Endothelial cell of umbilical vein (primary cell): ENCODE results near the gene CDYL. TPM values are rescaled to one million over a fixed set of nuclear protein-coding genes. Genes with fewer than 3 reads are reported as not detected.

ENCODE experiments used
- BruUV-seq: library from RNA; stranded (reverse); fragments of 400-500 nt; replicated peaks from 2 replicates; lab custom pipeline; 2021; lab: Mats Ljungman, UMichigan
- CTCF ChIA-PET: fragments of 300-600, 350-600 bp; sonication (Branson Sonifier 250); formaldehyde crosslinking; loops from one replicate; lab custom pipeline; 2021; ENCODE audit warnings: antibody characterized with exemption, inconsistent platforms; lab: Charles Lee
- POLR2A ChIA-PET: fragments of 300-600, 350-600 bp; sonication (Branson Sonifier 250); formaldehyde crosslinking; loops from one replicate; lab custom pipeline; 2021; ENCODE audit warnings: antibody characterized with exemption, inconsistent platforms; lab: Charles Lee
- DNase-seq: peaks from one replicate; pipeline ENCODE4 v3.0.0-alpha.2; 2011; ENCODE audit warnings: low read depth, low spot score
- FAIRE-seq: peaks from 2 replicates; lab custom pipeline; 2011; peaks lifted over from hg19 to GRCh38; lab: Jason Lieb, UNC
- H2AFZ ChIP-seq: 2 replicates; pipeline ENCODE4 v1.6.0; 2012; ENCODE audit warnings: low read depth, low read length, control low read depth, inconsistent platforms
- H3K27ac ChIP-seq: 2 replicates; pipeline ENCODE4 v1.5.1; 2011; ENCODE audit warnings: low read depth, mild to moderate bottlenecking, control low read depth, low read length, moderate library complexity; ENCODE audit not compliant: insufficient read depth
- H3K27me3 ChIP-seq, 2 experiments: 2 replicates each; pipeline versions ENCODE4 v1.6.0 to v1.6.1; 2011; ENCODE audit warnings: low read length in 2 of 2, mixed read lengths in 1 of 2; ENCODE audit not compliant: control insufficient read depth in 2 of 2, insufficient read depth in 2 of 2
- H3K36me3 ChIP-seq, 2 experiments: 2 replicates in 1 of 2; 3 replicates in 1 of 2; pipeline ENCODE4 v1.5.1; 2011; ENCODE audit warnings: low read length in 2 of 2, mild to moderate bottlenecking in 1 of 2, moderate library complexity in 1 of 2; ENCODE audit not compliant: control insufficient read depth in 2 of 2, insufficient read depth in 2 of 2; ENCODE audit errors: extremely low read depth in 1 of 2
- H3K4me1 ChIP-seq: 3 replicates; pipeline ENCODE4 v1.5.1; 2011; ENCODE audit warnings: mild to moderate bottlenecking, low read length; ENCODE audit not compliant: control insufficient read depth, insufficient read depth; ENCODE audit errors: extremely low read depth
- H3K4me2 ChIP-seq: 2 replicates; pipeline ENCODE4 v1.6.1; 2011; ENCODE audit warnings: low read length, control low read depth, mixed read lengths; ENCODE audit not compliant: insufficient read depth
- H3K4me3 ChIP-seq, 3 experiments: fragments of 200-600 bp in 1 of 3; sonication (generic), shearing (Covaris generic) in 1 of 3; replicated peaks in 1 of 3; 2 replicates each; pipeline ENCODE4 v1.5.1; 2011 to 2016; ENCODE audit warnings: control low read depth in 3 of 3, low read length in 3 of 3, mild to moderate bottlenecking in 2 of 3, inconsistent platforms in 1 of 3, low read depth in 1 of 3, moderate library complexity in 1 of 3; ENCODE audit not compliant: insufficient read depth in 1 of 3
- H3K79me2 ChIP-seq: 2 replicates; pipeline ENCODE4 v1.6.0; 2012; ENCODE audit warnings: low read length, inconsistent platforms; ENCODE audit not compliant: control insufficient read depth, insufficient read depth
- H3K9ac ChIP-seq: replicated peaks from 2 replicates; pipeline ENCODE3; 2011; ENCODE audit warnings: low read length, control low read depth; ENCODE audit not compliant: insufficient read depth; ENCODE audit errors: extremely low read depth
- H3K9me1 ChIP-seq: replicated peaks from 3 replicates; pipeline ENCODE4 v1.6.0; 2011; ENCODE audit warnings: mild to moderate bottlenecking, low read length; ENCODE audit not compliant: control insufficient read depth, insufficient read depth; ENCODE audit errors: extremely low read depth
- H3K9me3 ChIP-seq: replicated peaks from 2 replicates; pipeline ENCODE4 v1.5.1; 2012; ENCODE audit warnings: low read length, inconsistent platforms; ENCODE audit not compliant: control insufficient read depth, insufficient read depth
- H4K20me1 ChIP-seq: replicated peaks from 2 replicates; pipeline ENCODE3; 2011; ENCODE audit warnings: mild to moderate bottlenecking, low read length; ENCODE audit not compliant: control insufficient read depth, insufficient read depth; ENCODE audit errors: extremely low read depth
- CTCF ChIP-seq, 2 donors: IDR thresholded peaks; 1 replicate in 1 of 2; 2 replicates in 1 of 2; pipeline ENCODE4 v1.5.1; 2011; ENCODE audit warnings: low read length in 2 of 2, mild to moderate bottlenecking in 2 of 2, moderate library complexity in 2 of 2, control low read depth in 1 of 2, inconsistent platforms in 1 of 2, low read depth in 1 of 2; ENCODE audit not compliant: insufficient read depth in 1 of 2; ENCODE audit errors: extremely low read depth in 1 of 2
- EZH2 ChIP-seq: IDR thresholded peaks from 2 replicates; pipeline ENCODE4 v1.6.1; 2012; ENCODE audit warnings: borderline replicate concordance, low read depth, mild to moderate bottlenecking, moderate library complexity, low read length, inconsistent platforms; ENCODE audit not compliant: severe bottlenecking
- GATA2 ChIP-seq: IDR thresholded peaks from 2 replicates; pipeline ENCODE4 v1.7.0; 2011; ENCODE audit warnings: low read depth, mild to moderate bottlenecking, moderate library complexity, mixed read lengths, low read length; ENCODE audit not compliant: insufficient read length, insufficient read depth
- JUN ChIP-seq: IDR thresholded peaks from 2 replicates; pipeline ENCODE4 v1.6.1; 2011; ENCODE audit warnings: borderline replicate concordance, low read depth; ENCODE audit not compliant: insufficient read length, insufficient read depth
- POLR2A ChIP-seq: IDR thresholded peaks from 2 replicates; pipeline ENCODE4 v1.6.1; 2012; ENCODE audit warnings: low read depth, mild to moderate bottlenecking, control low read depth, low read length
- POLR2AphosphoS5 ChIP-seq: IDR thresholded peaks from 2 replicates; pipeline ENCODE4 v1.6.1; 2012; ENCODE audit warnings: low read depth, mild to moderate bottlenecking, control low read depth, low read length, moderate library complexity; ENCODE audit not compliant: insufficient read depth
- dilution Hi-C: fragments of 300-500 bp; cut with MboI; formaldehyde crosslinking; loops from one replicate; pipeline ENCODE4 v1.15.0; 2019; ENCODE audit warnings: low sequenced_read_pairs; ENCODE audit not compliant: extremely low pct_ligation_motif_present
- intact Hi-C: fragments of 100-400 bp; cut with micrococcal nuclease; formaldehyde crosslinking; loops from one replicate; pipeline ENCODE4 v1.10.0; 2022
- polyA plus RNA-seq, 4 experiments: library from polyadenylated mRNA; depleted of rRNA in 3 of 4; stranded (reverse) in 3 of 4; unstranded in 1 of 4; fragments of >200 nt; gene quantifications; 2 replicates each; pipeline versions ENCODE4 v1.2.1 to v1.2.3, GENCODE V29; 2011 to 2012; ENCODE audit warnings: missing spikeins in 1 of 4
- total RNA-seq: library from RNA; stranded (reverse); gene quantifications from 2 replicates; pipeline ENCODE4 v1.2.3, GENCODE V29; 2021
- TF ChIP-seq, protein P1 (sequence below): IDR thresholded peaks from 2 replicates; pipeline ENCODE4 v1.6.1; 2011; ENCODE audit not compliant: insufficient read depth, insufficient read length

Gene CDYL
- total and polyA plus RNA-seq, 2 donors (not counting 3 experiments of a cell fraction or from before 2014, with no cell fraction given) = 10.2 to 35.6 TPM

DNA sequence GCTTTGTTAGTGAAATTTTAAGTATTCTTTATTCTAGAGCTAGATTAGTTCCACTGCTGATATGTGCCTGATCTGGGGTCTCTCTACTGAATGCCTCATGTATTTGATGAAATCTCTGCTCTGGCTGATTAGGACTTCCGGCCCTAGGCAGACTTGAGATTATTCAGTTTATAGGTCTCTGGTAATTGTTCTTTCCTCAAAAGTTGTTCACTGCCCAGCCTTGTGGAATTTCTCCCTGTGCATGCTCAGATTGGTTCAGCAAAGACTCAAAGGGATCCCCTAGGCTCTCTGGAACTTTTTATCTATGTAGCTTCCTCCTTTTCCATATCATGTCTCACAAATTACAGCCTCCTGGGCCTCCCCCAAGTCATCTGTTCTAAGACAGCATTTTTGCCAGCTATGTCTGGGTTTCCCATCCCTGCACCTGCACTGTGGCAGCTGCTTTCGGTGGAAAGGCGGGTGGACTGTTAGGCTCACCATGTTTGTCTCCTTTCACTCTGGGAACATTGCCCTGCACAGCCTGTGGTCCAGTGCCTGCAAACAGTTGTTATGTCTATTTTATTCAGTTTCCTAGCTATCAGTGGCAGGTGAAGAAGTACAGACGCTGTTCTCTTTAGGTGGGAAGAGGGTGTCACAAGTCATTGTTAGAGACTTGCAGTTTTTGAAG is 154.0 kb downstream of the CDYL start:
- Histone ChIP-seq H3K4me1 (no peaks in the 10 kb centered on the region), H3K4me2 (no peak overlapping the region), H4K20me1 (no peaks in the 10 kb centered on the region), H3K36me3 (no peaks in the 10 kb centered on the region), H3K4me3 (no peak overlapping the region), H3K9me1 (no peaks in the 10 kb centered on the region), H3K9me3 (no peaks in the 10 kb centered on the region), H3K27me3 (no peaks in the 10 kb centered on the region), H3K27ac (no peak overlapping the region), H2AFZ (no peak overlapping the region), H3K9ac (no peak overlapping the region), H3K79me2 (peaks cover 2% of the 10 kb centered on the region)
- no TSS peak for BruUV-seq
- FAIRE-seq = peak; percentile 4
- dilution Hi-C loops (no loop called here), intact Hi-C loops (loop anchor here (5.0 to 10.0 kb wide), 2 partner anchors 118 to 325 kb away; no protein-coding TSS in a partner anchor)
- CTCF ChIA-PET = interaction anchor here (1.2 to 1.6 kb wide), 2 partner anchors 11 to 124 kb away, joined by 3 to 6 read pairs; no protein-coding TSS in a partner anchor
- no peak for DNase-seq
- TF ChIP-seq EZH2 (no peak), GATA2 (no peak), CTCF (IDR thresholded peaks at IDR 0.05; ENCODE audit: extremely low read depth in 1 of 2, insufficient read depth in 1 of 2, low read depth in 1 of 2, low read length in 2 of 2) (no peak), POLR2A (no peak), POLR2AphosphoS5 (no peak), JUN (no peak)
- TF ChIP-seq, protein P1, sequence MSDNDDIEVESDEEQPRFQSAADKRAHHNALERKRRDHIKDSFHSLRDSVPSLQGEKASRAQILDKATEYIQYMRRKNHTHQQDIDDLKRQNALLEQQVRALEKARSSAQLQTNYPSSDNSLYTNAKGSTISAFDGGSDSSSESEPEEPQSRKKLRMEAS = no peak
- POLR2A ChIA-PET = no interaction called here
